Liver (tissue), 9 donors: ENCODE results near the gene DZIP3. TPM values are rescaled to one million over a fixed set of nuclear protein-coding genes. Genes with fewer than 3 reads are reported as not detected.

Experiments used
- DNase-seq: peaks from one replicate; pipeline ENCODE4 v3.0.0-alpha.2; 2017; ENCODE audit warnings: low spot score
- H3K27ac ChIP-seq, 2 donors: one replicate each; pipeline ENCODE4 v1.7.0; 2013; ENCODE audit warnings: inconsistent platforms in 2 of 2, low read length in 2 of 2, control low read depth in 1 of 2, low read depth in 1 of 2, mild to moderate bottlenecking in 1 of 2
- H3K27me3 ChIP-seq, 4 donors: one replicate each; pipeline versions ENCODE4 v1.6.1 to v1.7.0; 2013; ENCODE audit warnings: low read length in 3 of 4, inconsistent platforms in 1 of 4, mild to moderate bottlenecking in 1 of 4, moderate library complexity in 1 of 4; ENCODE audit not compliant: control insufficient read depth in 4 of 4, insufficient read depth in 4 of 4
- H3K36me3 ChIP-seq, 4 donors: one replicate each; pipeline versions ENCODE4 v1.6.1 to v1.7.0; 2013; ENCODE audit warnings: low read length in 3 of 4, mild to moderate bottlenecking in 3 of 4, low read depth in 1 of 4, moderate library complexity in 1 of 4; ENCODE audit not compliant: control insufficient read depth in 4 of 4, insufficient read depth in 3 of 4
- H3K4me1 ChIP-seq, 4 donors: one replicate each; pipeline versions ENCODE4 v1.6.1 to v1.7.0; 2013; ENCODE audit warnings: low read length in 3 of 4, mild to moderate bottlenecking in 3 of 4, moderate library complexity in 1 of 4; ENCODE audit not compliant: control insufficient read depth in 4 of 4, insufficient read depth in 4 of 4
- H3K4me3 ChIP-seq, 3 donors: one replicate each; pipeline versions ENCODE4 v1.6.1 to v1.7.0; 2013; ENCODE audit warnings: low read length in 3 of 3, control low read depth in 1 of 3, low read depth in 1 of 3, mild to moderate bottlenecking in 1 of 3
- H3K9ac ChIP-seq, 2 donors: one replicate each; pipeline ENCODE4 v1.7.0; 2013; ENCODE audit warnings: low read length in 2 of 2, mild to moderate bottlenecking in 2 of 2, moderate library complexity in 2 of 2, control low read depth in 1 of 2, low read depth in 1 of 2
- H3K9me3 ChIP-seq, 4 donors: one replicate each; pipeline versions ENCODE4 v1.6.1 to v1.7.0; 2013; ENCODE audit warnings: low read length in 3 of 4; ENCODE audit not compliant: control insufficient read depth in 4 of 4
- ATF3 ChIP-seq: IDR thresholded peaks from 2 replicates; pipeline ENCODE4 v1.6.1; 2016; ENCODE audit warnings: antibody characterized with exemption
- CTCF ChIP-seq: fragments of 150-350 bp; IDR thresholded peaks from 2 replicates; pipeline ENCODE4 v1.5.1; 2017; ENCODE audit warnings: improper control_type of control experiment, low read depth, low read length; ENCODE audit not compliant: missing input control
- EGR1 ChIP-seq, 2 donors: IDR thresholded peaks; 2 replicates each; pipeline ENCODE4 v1.6.1; 2016 to 2018; ENCODE audit warnings: antibody characterized with exemption in 2 of 2, low read depth in 2 of 2
- FOXA1 ChIP-seq: IDR thresholded peaks from 2 replicates; pipeline ENCODE4 v1.6.1; 2016; ENCODE audit warnings: antibody characterized with exemption
- FOXA2 ChIP-seq: IDR thresholded peaks from 2 replicates; pipeline ENCODE4 v1.6.1; 2016; ENCODE audit warnings: antibody characterized with exemption
- GABPA ChIP-seq, 2 donors: IDR thresholded peaks in 1 of 2; conservative IDR thresholded peaks in 1 of 2; 2 replicates each; pipeline ENCODE4 v1.6.1; 2016; ENCODE audit warnings: antibody characterized with exemption in 2 of 2, mild to moderate bottlenecking in 1 of 2, moderate library complexity in 1 of 2
- HNF4A ChIP-seq, 2 donors: conservative IDR thresholded peaks; 2 replicates each; pipeline ENCODE4 v1.6.1; 2016; ENCODE audit warnings: antibody characterized with exemption in 2 of 2, mild to moderate bottlenecking in 2 of 2
- HNF4G ChIP-seq: IDR thresholded peaks from 2 replicates; pipeline ENCODE4 v1.6.1; 2016; ENCODE audit warnings: antibody characterized with exemption
- JUND ChIP-seq, 2 donors: IDR thresholded peaks; 2 replicates each; pipeline ENCODE4 v1.6.1; 2016; ENCODE audit warnings: antibody characterized with exemption in 2 of 2
- NR2F2 ChIP-seq: IDR thresholded peaks from 2 replicates; pipeline ENCODE4 v1.6.1; 2016; ENCODE audit warnings: antibody characterized with exemption
- RAD21 ChIP-seq, 2 donors: IDR thresholded peaks; 2 replicates each; pipeline ENCODE4 v1.6.1; 2016; ENCODE audit warnings: antibody characterized with exemption in 2 of 2, mild to moderate bottlenecking in 2 of 2
- REST ChIP-seq: IDR thresholded peaks from 2 replicates; pipeline ENCODE4 v1.6.1; 2016; ENCODE audit warnings: antibody characterized with exemption, mild to moderate bottlenecking
- RXRA ChIP-seq, 2 donors: IDR thresholded peaks; 2 replicates each; pipeline ENCODE4 v1.6.1; 2017 to 2018; ENCODE audit warnings: antibody characterized with exemption in 2 of 2, mild to moderate bottlenecking in 1 of 2
- SP1 ChIP-seq: IDR thresholded peaks from 2 replicates; pipeline ENCODE4 v1.6.1; 2018; ENCODE audit warnings: antibody characterized with exemption, mild to moderate bottlenecking
- TAF1 ChIP-seq: conservative IDR thresholded peaks from 2 replicates; pipeline ENCODE4 v1.6.1; 2016; ENCODE audit warnings: antibody characterized with exemption, mild to moderate bottlenecking
- YY1 ChIP-seq: IDR thresholded peaks from 2 replicates; pipeline ENCODE4 v1.6.1; 2016; ENCODE audit warnings: antibody characterized with exemption, mild to moderate bottlenecking
- ZBTB33 ChIP-seq: IDR thresholded peaks from 2 replicates; pipeline ENCODE4 v1.6.1; 2016; ENCODE audit warnings: antibody characterized with exemption
- WGBS: extraction: QIAGEN DNeasy Blood & Tissue Kit; methylation state at CpG from one replicate; pipeline ENCODE4 v1.1.7; 2013; 5-methylcytosine and 5-hydroxymethylcytosine counted together
- polyA plus RNA-seq, 2 donors: library from polyadenylated mRNA; stranded (reverse) in 1 of 2; unstranded in 1 of 2; fragments of 200-250 nt in 1 of 2; fragments of >200 nt in 1 of 2; fragmentation: Nextera tagmentation in 1 of 2; extraction: Ambion mirVana in 1 of 2; gene quantifications; one replicate each; pipeline versions ENCODE4 v1.2.1 to v1.2.3, GENCODE V29; 2013 to 2015
- total RNA-seq, 2 donors: library from RNA; depleted of rRNA; stranded (reverse); fragments of >200 nt; gene quantifications; one replicate each; pipeline ENCODE4 v1.2.3, GENCODE V29; 2014
- TF ChIP-seq, protein P1 (sequence below): IDR thresholded peaks from 2 replicates; pipeline ENCODE4 v1.6.1; 2016; ENCODE audit warnings: antibody characterized with exemption
- donor health status: healthy.
- donor health status: healthy.
- donor health status: healthy.
- donor health status: healthy.
- donor health status: healthy.

Gene DZIP3
- total and polyA plus RNA-seq, 4 donors = 1.0 to 13.9 (median 2.7) TPM

DNA sequence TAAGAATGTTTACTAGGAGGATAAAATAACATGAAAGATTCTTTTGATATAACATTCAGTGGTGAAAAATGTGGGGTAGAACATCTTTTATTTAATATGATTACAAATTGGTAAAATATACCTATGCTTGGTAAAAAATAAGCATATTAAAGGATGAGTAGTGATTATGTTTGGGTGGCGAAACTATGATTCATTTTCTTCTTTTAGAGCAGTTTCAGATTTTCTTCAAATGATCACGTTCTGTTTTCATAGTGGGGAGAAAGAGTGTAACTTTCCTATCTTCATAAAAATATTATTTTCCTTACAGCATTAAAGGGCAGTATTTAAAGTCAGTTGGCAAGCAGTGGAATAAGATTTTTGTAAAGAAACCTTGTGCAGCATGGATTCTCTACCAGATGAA is 15.5 kb downstream of the DZIP3 start:
- no peak for DNase-seq
- Histone ChIP-seq H3K9me3 (no peaks in the 10 kb centered on the region), H3K36me3 (no peaks in the 10 kb centered on the region), H3K27ac (no peak overlapping the region), H3K9ac (no peak overlapping the region), H3K27me3 (no peaks in the 10 kb centered on the region), H3K4me3 (no peak overlapping the region), H3K4me1 (peaks cover 0 to 2% (median 0%) of the 10 kb centered on the region in 4 donors)
- 98% methylated on average over 2 of the region's 2 CpGs for WGBS
- TF ChIP-seq FOXA1 = no peak
- TF ChIP-seq ZBTB33 = no peak
- TF ChIP-seq RXRA (IDR thresholded peaks at IDR 0.05) = no peak
- no peak for TF ChIP-seq FOXA2
- TF ChIP-seq HNF4G = no peak
- no peak for TF ChIP-seq ATF3
- TF ChIP-seq, protein P1, sequence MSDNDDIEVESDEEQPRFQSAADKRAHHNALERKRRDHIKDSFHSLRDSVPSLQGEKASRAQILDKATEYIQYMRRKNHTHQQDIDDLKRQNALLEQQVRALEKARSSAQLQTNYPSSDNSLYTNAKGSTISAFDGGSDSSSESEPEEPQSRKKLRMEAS = no peak
- TF ChIP-seq TAF1 = no peak
- TF ChIP-seq REST = no peak
- TF ChIP-seq RAD21 (IDR thresholded peaks at IDR 0.05) = no peak
- TF ChIP-seq CTCF = no peak
- no peak for TF ChIP-seq JUND (IDR thresholded peaks at IDR 0.05)
- no peak for TF ChIP-seq HNF4A (conservative IDR thresholded peaks at IDR 0.05)
- no peak for TF ChIP-seq YY1
- no peak for TF ChIP-seq NR2F2
- no peak for TF ChIP-seq EGR1 (IDR thresholded peaks at IDR 0.05; ENCODE audit: low read depth in 2 of 2)
- no peak for TF ChIP-seq SP1
- TF ChIP-seq GABPA (IDR thresholded peaks at IDR 0.05 in 1 of 2, conservative IDR thresholded peaks at IDR 0.05 in 1 of 2) = no peak
